C4-2B (cell line): ENCODE data around the gene B3GALT6.

Experiments used
- CTCF ChIP-seq: fragments of 450-650 bp; conservative IDR thresholded peaks from 2 replicates; pipeline ENCODE4 v1.5.1; 2017; ENCODE audit warnings: mild to moderate bottlenecking
- ZFX ChIP-seq: fragments of 450-650 bp; IDR thresholded peaks from 2 replicates; pipeline ENCODE4 v1.6.1; 2017

GRCh38 chr1:1245817-1246576 is 14.0 kb downstream of the B3GALT6 start:
- TF ChIP-seq CTCF (no peak), ZFX (no peak)
